ENCODE data around the gene MOB1A. TPM values are rescaled to one million over a fixed set of nuclear protein-coding genes. Genes with fewer than 3 reads are reported as not detected.

MOB1A gene
- total RNA-seq, 1 donor from 2014 or later: 59.3 TPM

GRCh38 chr2:74119912-74120825 is 58.5 kb downstream of the MOB1A start:
- ATAC-seq (peak; percentile 98), DNase-seq (ENCODE audit: missing footprints) (peak; percentile 91)
- intact Hi-C loops (cut with DNase I): no loop called here

DNA sequence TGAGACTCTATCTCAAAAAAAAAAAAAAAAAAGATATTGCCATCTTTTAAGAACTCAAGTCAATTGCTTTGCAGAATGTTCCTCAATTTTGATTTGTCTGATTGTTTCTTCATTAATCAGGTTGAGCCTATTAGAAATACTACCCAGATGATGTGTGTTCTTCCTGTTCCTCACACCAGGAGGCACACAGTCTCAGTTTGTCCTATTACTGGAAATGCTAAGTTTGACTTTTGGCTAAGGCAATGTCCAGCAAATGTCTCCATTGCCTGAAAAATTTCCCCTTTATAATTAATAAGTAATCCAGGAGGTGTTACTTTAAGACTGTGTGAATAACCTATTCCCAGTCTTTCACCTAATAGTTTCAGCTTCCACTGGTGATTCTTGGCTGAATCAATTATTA is 59.3 kb downstream of the MOB1A start:
- intact Hi-C loops (cut with DNase I): no loop called here
- no peak for ATAC-seq
- no peak for DNase-seq (ENCODE audit: missing footprints)

GRCh38 chr2:74111380-74111779 is 67.3 kb downstream of the MOB1A start:
- DNase-seq (ENCODE audit: missing footprints) (no peak), ATAC-seq (no peak)
- intact Hi-C loops (cut with DNase I): no loop called here

GRCh38 chr2:74110537-74110936 is 68.1 kb downstream of the MOB1A start:
- ATAC-seq (no peak), DNase-seq (ENCODE audit: missing footprints) (no peak)
- intact Hi-C loops (cut with DNase I): no loop called here

GRCh38 chr2:74109551-74109950 is 69.1 kb downstream of the MOB1A start:
- intact Hi-C loops (cut with DNase I): no loop called here
- no peak for ATAC-seq
- no peak for DNase-seq (ENCODE audit: missing footprints)

DNA sequence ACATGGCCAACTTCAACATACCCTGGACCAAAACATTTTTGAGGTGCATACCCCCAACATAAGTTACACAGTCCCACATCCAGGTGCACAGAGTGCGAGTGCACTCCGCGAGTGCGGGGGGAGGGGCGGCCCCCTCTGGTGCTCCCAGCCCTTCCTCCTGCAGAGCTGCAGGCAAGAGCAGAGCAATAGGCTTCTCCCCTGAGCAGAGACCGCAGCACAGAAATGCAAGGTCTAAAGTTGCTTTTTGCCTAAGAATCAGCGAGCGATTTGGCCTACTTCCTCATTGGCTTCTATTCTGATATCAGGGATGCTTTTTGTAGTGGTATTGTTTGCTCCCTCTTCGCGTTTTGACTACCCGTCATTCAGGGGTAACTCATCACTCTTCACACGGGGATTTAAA is 71.6 kb downstream of the MOB1A start:
- intact Hi-C loops (cut with DNase I): no loop called here
- DNase-seq (ENCODE audit: missing footprints) (no peak), ATAC-seq (no peak)

DNA sequence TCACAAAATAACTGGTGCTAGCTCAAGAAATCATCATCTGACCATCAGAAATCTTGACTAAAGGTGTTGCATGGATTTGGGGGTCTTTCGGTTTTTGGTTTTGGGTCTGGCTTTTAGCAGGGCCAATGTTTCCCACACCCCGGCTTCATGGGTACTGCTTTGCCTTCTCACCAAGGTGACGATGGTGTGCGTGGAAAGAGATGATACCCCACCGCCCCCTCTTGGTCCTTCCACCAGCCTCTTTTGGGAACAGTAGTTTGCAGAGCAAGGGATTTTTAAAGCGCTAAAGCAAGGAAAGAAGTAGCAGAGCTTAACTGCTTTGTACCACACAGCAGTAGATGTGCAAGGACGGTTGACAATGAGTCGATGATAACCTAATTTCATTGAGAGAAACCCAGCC is 73.3 kb downstream of the MOB1A start:
- DNase-seq (ENCODE audit: missing footprints) (no peak), ATAC-seq (no peak)
- intact Hi-C loops (cut with DNase I): no loop called here

GRCh38 chr2:74104839-74105238 is 73.8 kb downstream of the MOB1A start:
- ATAC-seq (no peak), DNase-seq (ENCODE audit: missing footprints) (no peak)
- intact Hi-C loops (cut with DNase I): no loop called here

DNA sequence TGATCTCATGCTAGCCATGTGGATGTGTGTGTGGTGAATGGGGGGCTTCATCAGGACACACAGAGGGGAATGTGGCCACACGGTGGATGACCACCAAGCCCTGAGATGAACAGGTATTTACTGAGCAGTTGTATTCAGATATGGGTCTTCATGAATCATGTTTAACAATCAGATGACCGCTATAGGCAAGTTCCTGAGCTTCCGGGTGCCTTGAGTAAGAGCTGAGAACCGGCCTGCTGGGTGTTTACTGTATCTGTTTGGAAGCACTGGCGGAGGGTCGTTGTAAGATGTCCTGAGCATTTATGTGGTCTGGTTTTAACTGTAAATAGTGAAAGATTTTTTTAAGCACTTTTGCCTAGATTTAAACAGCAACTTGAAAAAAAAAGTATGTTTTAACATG is 74.9 kb downstream of the MOB1A start:
- no peak for DNase-seq (ENCODE audit: missing footprints)
- no peak for ATAC-seq
- intact Hi-C loops (cut with DNase I): no loop called here

Other genes with a start within 250 kb of the MOB1A start
- 2.6 TPM for gene TET3, start 194.0 kb downstream of the MOB1A start, total RNA-seq
- 88.4 TPM for gene BOLA3, start 31.0 kb downstream of the MOB1A start, total RNA-seq
- gene MTHFD2, start 19.7 kb upstream of the MOB1A start, total RNA-seq: 24.2 TPM
- 1.1 TPM for gene SLC4A5, start 164.5 kb upstream of the MOB1A start, total RNA-seq
- gene DCTN1, start 201.4 kb upstream of the MOB1A start, total RNA-seq: 182 TPM
- gene C2orf81, start 242.7 kb upstream of the MOB1A start, total RNA-seq: 1.1 TPM
- gene WDR54, start 242.9 kb upstream of the MOB1A start, total RNA-seq: 3.0 TPM